Hematopoietic multipotent progenitor cell treated with erythropoietin and hydrocortisone succinate and interleukin-3 and kit ligand, for 8 days (in vitro differentiated cells): Measurements from ENCODE around the gene PRELID2.
"Not testable (repeated sequence)": the region's sequence is repeated elsewhere in the genome, so short reads cannot be mapped to it uniquely, and the experiment has no call there.

ENCODE experiments used
- DNase-seq: peaks from one replicate; pipeline ENCODE4 v3.0.0-alpha.2; 2015

PRELID2 gene

DNA sequence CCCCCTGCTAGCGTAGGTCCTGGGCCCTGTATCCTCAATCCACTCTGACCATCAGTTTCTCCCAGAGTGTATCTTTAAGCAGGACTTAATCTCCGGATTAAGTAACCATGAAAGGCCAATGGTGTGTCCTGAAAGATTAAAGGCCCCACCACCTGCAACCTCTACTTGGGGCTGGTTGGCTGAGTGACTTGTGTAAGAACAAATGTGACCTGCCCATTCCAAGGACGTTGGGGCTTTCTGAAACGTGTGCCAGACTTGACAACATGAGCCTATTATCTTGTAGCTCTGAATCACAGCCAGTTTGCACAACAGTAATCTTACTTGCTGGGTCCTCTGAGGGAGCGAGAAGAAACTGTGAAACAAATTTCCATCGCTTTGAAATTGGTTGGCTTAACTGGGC is 3.1 kb upstream of the PRELID2 start:
- DNase-seq: no peak

DNA sequence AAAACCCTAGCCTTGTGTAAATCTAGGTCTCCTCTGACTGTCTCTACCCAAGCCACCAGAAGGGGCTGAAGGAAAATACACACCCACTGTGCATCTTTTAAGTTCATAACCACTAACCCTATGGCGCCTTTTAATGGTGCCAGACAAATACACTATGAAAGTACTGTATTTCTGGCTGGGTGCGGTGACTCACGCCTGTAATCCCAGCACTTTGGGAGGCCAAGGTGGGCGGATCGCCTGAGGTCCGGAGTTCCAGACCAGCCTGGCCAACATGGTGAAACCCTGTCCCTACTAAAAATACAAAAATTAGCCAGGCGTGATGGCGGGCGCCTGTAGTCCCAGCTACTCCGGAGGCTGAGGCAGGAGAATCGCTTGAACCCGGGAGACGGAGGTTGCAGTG is 1.1 kb upstream of the PRELID2 start:
- DNase-seq: not testable (repeated sequence)

DNA sequence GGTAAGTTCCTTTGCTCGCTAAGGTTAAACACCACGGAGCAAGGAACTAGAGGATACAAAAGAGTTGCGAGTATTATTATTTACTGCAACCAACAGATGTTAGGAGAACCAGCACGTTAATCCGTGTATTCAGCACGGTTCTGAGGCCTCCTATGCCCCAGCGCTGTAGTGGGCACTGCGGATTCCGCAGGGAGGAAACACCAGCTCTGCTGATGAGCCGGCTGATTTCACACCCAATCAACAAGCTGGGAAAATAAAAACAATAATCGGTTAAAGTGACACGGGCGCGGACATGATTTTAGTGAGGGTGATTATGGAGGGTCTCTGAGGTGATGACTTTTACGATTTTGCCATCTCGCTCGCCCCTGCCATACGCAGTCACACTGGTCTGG is 702 bp upstream of the PRELID2 start:
- DNase-seq: no peak

DNA sequence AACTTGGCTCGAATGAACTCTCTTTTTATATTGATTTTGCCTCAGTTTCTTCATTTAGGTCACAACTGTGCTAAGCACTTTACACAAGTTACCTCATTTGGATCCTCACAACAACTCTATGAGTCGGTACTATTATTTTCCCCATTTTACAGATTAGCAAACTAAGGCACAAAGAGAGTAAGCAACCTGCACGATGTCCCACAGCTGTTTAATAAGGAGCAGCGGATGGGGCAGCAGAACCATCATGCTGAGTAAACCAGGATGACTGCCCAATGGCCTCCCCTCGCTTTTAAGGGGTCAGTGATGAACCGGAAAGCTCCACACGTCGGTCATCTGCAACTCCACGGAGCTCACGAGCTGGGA is 607 bp downstream of the PRELID2 start:
- peak; percentile 50 for DNase-seq

DNA sequence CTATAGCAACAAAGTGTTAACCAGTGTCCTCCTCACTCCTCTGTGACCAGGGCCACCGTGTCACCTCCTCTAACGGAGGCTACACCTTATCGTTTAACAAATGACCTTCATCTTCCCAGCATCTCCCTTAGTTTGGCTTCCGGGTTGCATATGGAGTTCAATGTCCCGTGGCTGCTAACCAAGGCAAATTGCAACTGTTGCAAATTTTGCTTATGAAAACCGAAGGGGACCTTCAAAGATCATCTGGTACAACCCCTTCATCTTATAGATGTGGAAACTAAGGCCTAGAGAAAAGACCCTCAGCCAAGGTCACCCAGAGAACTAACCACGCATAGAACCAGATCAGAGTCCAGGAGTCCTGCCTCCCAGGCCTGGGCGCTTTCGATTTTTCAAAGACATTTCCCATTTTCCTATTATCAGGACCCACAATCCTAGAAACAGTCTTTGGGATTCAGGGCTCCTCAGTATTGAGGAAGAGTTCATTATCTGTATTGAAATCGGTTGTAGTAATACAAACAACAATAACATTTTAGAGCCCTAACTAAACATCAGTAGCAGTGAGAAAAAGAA is 1.4 kb downstream of the PRELID2 start:
- no peak for DNase-seq

DNA sequence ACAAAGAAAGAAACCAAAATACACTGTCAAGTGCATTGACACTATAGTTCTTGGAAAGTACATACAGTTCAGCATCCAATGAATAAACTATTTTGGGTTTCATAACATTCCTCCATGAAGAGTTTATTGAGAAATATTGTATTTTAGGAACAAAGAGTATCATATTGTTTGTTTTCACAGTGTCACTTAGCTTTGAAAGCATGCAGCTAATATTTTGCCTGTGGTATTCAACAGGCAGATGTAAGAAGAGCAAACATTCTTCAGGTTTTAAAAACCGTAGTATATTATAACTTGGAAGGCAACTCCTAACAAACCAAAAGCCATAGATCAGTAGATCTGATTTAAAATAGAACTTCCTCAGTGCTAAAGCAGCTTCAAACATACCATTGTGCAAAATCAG is 4.5 kb downstream of the PRELID2 start:
- no peak for DNase-seq

DNA sequence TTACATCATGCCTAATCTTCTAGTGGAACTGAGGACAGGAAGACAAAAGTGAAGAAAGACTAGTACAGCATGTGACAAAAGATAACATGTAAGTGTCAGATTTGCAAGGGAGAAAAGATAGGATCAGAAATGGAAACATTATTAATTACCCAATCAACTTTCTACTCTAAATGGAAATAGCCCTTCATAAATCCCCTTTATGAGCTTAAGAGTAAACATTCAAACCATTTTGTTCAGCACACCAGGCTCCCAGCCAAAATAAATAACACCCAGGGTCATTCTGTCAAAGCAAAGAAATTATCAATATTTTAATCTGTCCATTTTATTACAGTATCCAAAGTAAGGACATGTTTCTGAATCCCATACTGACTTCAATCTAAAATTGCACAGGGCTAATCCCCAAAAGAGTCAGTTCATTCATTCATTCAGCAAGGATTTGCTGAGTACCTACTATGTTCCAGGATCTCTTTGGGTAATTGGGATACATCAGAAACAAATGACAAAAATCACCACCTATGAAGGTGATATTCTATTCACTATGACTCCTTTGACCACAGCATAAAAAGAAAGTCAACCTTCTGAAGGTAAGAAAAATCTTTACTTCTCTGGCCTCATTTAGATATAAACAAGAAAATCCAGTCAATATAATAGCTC is 5.3 kb downstream of the PRELID2 start:
- DNase-seq: no peak

DNA sequence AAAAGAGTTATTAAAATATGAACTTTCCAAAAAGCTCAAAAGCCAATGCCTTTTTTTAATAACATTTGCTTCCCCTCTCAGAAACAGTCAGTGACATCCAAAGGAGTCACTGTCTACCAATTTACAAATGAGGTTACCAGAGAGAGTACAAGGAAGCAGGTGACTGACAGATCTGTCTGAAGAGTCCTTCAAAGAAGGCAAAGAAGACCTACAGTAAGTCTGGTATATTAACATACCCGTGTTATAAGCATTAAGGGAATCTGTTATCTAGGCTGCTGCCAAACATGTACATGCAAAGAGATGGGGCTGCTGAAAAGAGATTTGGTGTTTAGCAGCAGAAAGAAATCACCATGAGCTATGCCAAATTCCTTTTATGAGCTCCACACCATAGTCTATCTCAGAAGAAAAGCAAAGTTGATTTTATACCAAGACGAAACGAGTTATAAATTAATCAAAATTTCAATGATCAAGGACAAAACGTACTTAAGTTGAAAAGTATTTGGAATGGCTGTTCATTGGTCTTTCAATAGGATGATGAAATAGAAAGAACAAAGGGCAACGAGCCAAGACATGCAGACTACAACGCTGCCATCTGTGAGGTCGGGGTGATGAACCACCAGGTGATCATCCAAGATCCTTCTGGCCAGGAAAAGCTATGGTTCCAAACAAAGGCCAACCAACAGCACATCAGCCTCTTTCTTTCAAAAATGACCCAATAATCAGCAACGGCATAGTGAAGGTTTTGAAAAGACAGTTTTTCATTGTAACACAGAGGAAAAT is 8.1 kb downstream of the PRELID2 start:
- peak; percentile 62 for DNase-seq

DNA sequence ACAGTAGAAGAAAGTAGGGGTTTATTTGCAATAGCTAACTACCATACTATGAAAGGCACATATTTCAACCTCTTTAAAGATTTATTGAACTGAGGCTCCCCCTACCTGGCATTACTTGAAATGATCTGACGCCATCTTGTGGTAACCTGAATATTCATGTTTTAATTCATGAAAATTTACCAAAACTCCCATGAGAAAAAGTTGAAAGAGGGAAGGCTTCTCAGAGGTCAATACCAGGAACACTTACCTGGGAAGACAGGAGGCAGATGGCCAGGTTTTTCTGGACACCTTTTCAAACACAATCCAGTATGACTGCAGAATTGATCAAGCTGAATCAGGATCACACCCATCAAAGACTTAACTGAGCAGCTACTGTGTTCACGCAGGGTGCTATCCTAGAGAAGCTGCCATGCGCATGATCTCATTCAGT is 9.4 kb downstream of the PRELID2 start:
- peak; percentile 74 for DNase-seq

DNA sequence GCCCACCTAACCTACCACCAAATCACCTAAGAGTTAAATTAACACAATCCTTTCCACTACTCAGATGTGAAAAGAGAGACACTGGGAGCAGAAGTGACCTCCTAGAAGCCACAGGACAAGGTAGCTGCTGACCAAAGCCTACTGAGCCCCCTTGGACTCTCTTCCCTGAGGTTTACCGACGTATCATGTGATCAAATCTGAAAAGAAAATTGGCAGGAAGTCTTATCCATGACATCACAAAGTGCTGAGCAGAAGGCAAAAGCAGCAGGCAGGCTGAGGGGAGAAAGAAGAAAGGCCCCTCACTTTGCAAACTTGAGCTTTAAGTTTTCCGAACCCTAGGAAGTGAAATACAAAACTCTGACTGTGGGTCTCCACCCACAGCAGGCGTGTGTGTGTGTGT is 11.1 kb downstream of the PRELID2 start:
- DNase-seq: no peak

DNA sequence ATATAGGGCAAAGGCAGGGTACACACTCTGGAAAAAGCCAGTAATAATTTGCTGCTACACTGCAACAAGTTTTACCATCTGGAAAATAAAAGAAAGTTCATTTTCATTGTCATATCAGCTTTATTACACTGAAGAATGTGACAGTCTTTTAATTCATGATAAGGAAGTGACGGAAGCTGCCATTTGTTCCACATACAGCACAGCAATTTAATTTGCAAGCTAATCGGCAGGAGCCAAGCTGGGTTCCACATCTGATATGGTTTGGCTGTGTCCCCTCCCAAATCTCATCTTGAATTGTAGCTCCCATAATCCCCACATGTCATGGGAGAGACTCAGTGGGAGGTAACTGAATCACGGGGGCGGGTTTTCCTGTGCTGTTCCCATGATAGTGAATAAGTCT is 16.5 kb downstream of the PRELID2 start:
- DNase-seq: peak; percentile 50

DNA sequence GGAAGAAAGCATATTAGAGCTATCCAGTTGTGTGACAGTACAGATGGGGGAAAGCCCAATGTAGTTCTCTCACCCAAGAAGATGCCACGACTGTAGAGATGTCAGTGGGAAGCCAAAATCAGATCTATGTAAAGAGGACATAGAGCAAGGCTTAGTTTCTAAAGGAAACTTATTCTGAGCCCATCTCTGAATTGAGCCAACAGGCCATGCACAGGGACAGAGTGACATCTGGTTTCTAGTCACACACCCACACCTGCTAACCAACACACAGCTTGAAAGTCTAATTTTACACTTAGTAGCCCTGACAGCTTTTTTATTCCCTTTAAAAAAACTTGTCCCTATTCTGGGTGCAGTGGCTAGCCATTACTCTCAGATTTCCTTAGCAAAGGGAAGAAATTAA is 22.3 kb downstream of the PRELID2 start:
- DNase-seq: no peak

DNA sequence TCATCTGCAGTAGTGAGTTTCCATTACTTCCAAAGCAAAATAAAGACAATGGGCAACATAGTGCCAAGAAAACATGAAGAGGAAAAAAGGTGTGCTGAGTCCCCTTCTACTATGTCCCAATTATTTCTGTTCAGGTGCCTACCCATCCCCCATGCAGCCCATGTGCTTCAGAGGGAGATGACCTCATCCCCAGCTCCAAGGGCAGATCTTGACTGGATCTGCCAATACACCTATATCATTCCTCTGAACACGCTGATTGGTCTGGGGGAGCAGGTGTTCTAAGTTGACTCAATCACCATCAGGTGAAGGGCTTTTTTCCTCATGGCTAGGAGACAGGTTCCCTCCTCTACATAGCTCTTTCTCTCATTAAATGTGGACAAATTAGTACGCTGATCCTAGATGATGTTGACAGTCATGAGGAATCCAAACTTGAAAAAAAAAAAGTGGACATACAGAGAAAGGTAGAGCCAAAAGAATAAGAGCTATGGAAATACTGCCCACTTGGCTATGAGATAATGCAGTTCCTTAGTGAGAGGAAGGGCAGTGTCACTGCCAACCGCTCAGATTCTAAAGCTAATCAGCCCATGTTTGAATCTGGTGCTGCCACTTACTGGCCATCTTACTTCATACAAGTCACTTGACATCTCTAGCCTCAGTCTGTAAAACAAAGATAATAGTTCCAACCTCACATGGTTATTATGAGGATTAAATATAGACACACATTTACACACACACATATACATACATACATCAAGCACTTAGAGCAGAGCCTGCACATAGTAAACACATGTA is 23.1 kb downstream of the PRELID2 start:
- DNase-seq: peak; percentile 65

DNA sequence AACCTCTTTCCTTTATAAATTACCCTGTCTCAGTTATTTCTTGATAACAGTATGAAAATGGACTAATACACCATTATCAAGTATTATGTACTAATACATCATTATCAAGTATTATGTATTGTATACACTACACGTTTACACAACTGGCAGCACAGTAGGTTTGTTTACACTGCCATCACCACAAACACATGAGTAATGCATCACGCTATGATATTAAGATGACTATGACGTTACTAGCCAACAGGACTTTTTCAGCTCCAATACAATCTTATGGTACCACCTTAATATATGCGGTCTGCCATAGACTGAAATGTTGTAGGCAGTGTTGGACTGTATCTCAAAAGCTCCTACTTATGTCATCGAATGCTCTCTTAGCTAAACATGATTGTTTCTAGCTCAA is 28.2 kb downstream of the PRELID2 start:
- no peak for DNase-seq

DNA sequence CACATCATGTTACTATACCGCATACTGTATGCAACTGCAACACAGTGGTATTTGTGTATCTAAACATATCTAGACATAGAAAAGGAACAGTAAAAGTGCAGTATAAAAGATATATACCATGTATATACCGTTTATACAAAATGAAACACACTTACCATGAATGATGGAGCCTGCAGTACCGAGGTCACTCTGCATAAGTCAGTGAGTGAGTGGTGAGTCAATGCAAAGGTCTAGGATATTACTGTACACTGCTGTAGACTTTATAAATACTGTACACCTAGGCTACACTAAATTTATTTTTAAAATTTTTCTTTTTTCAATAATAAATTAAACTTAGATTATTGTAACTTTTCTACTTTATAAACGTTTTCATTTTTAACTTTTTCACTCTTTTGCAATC is 29.3 kb downstream of the PRELID2 start:
- DNase-seq: no peak

DNA sequence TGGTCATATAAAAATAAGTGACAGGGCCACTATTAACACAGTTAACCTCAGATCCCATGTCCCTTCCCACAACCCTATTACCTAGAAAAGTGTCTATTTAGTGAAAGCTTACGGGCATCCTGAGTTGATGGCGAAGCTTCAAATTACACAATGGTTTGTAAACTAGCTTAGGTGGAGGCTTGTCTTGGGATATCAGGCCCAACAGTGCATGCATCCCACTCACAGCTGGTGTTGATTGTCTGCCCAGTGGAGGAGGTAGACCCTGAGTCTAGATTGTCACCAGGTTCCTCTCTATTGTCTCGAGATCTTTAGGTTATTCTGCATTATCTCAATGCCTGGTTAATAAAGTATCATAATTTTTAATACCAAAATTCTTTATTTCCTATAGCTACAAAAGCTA is 30.4 kb downstream of the PRELID2 start:
- DNase-seq: no peak

DNA sequence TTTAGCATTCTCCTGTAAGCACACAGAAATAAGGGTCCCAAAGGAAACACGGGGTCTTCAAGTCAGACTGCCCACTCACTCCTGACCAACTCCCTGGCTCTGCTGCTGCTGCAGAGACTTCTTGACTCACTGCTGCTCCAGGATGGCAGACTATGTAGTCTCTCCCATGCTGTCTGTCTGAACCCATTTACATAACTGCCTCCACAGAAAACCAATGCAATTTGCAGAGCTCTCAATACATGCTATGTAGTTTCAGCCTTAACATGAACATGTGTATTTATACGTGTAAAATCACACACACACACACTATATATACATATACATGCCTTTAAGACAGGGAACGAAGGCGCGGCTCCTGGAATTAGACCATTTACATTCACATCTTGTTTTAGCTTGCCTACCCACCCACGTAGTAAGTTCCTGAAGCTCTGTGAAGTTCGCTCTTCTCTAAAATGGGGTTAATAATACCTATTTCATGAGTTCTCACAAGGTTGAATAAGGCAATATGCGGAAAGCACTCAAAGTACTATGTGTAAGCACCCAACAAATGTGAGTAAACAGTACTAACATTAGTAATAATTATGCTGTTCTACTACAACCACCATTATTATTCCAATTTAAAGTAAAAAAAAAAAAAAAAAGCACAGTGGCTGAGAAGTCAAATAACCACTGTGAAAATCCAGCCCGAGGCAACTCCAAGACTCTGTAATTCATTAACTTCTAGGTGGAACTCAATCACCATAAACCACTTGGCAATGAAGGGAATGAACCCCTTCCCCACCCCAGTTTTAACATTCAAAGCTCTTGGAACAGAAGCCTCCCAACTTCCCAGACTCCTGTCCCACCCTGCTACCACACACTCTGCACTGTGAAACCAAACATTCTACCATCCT is 31.8 kb downstream of the PRELID2 start:
- DNase-seq: no peak

DNA sequence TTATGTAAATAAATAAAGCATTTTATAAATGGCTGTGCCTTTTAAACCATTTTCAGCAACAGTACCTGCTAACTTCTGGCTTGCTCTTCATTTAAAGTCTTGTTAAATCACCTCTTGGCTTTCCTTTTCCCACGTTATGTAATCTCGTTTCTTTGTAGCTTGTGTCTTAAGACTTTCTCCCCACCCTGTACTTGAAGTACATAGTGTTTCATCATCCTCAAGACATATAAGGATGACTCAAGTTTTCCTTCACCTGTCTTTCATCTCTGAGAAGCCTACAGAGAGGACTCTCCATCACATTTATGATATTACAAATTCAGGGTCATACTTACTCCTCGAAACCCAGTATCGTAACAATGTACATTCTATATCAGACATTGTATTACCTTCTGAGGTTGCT is 33.9 kb downstream of the PRELID2 start:
- DNase-seq: no peak

DNA sequence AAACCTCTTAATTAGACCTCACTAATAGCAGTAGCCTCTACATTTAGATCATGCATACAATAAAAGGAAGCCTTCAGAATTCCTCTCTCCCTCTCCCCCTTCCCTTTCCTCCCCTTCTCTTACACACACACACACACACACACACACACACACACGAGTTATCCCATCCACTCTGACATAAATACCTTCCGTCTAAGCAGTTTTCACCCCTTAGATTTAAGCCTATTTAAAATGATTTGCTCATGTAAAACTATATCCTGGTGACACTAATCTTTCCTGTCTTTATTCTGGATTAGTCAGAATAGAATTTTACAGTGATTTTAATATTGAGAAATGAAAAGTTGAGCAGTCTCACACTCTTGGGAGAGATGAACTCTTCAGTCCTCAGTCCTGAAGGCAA is 35.0 kb downstream of the PRELID2 start:
- DNase-seq: no peak

DNA sequence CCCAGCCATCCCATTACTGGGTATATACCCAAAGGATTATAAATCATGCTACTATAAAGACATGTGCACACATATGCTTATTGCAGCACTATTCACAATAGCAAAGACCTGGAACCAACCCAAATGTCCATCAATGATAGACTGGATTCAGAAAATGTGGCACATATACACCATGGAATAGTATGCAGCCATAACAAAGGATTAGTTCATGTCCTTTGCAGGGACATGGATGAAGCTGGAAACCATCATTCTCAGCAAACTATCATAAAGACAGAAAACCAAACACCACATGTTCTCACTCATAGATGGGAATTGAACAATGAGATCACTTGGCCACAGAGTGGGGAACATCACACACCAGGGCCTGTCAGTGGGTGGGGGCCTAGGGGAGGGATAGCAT is 36.6 kb downstream of the PRELID2 start:
- not testable (repeated sequence) for DNase-seq

DNA sequence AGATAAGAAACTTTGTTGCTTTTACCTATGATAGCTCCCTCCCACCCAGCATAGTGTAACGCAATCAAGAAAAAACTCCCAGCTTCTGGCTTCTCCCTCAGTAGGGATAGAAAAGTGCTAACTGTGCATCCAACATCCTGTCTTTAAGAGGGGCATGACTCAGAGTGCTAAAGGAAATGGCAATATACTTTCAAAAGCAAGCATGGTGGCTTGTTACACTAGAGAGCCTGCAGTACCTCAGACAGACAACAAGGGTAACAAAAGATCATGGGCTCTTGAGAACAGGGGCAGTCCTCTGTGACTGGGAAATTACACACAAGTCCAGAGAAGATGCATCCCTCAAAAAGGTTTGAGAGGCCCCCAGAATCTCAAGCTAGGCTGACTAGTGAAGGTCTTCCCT is 37.8 kb downstream of the PRELID2 start:
- no peak for DNase-seq

DNA sequence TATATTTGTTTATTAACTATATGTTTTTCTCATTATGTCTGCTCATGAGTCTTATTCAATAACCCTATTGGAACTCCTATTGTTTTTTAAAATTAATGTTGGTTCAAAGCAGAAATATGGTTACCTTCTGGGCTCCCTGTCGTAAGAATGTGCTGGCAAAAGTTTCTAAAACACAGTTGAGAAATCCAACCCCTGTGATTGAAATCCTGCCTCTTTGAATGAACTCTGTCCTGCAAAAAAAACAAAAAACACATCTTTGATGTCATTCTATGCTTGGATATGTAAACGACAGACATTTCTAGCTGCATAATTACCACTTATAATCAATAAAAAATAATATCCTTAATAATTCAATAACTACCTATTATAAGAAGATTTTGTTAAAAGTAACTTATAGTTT is 38.8 kb downstream of the PRELID2 start:
- no peak for DNase-seq

DNA sequence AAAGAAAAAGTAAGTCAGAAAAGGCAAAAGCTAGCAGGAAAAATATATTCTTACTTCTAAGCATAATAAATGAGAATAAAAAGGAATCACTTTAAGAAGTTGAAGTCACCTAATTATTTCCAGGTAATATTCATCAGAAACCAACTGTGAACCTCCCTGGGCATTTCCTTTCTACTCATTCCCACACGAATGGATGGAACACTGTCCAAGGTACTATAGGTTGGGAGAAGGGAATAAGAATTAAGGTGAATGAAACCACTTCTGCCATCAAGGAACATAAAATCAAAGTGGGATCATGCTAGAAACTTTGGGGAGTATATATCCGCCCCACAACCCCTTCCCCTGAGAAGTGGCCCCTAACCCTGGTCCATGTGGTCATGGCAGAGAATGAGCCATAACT is 41.6 kb downstream of the PRELID2 start:
- no peak for DNase-seq
